Breast epithelium (tissue), 3 donors: Measurements from ENCODE around the gene TXNDC16.
A peak's percentile ranks its signal among the peaks of the same experiment; 100 is the strongest.

ENCODE experiments used
- POLR2A ChIP-seq: fragments of 450-650 bp; IDR thresholded peaks from one replicate; pipeline ENCODE4 v1.6.1; 2016; ENCODE audit warnings: antibody characterized with exemption, mild to moderate bottlenecking, moderate library complexity
- TF ChIP-seq, protein P1 (sequence below), 3 donors: fragments of 450-650 bp; IDR thresholded peaks; one replicate each; pipeline ENCODE4 v1.5.1; 2016 to 2017; ENCODE audit warnings: antibody characterized with exemption in 3 of 3, mild to moderate bottlenecking in 3 of 3, moderate library complexity in 3 of 3

DNA sequence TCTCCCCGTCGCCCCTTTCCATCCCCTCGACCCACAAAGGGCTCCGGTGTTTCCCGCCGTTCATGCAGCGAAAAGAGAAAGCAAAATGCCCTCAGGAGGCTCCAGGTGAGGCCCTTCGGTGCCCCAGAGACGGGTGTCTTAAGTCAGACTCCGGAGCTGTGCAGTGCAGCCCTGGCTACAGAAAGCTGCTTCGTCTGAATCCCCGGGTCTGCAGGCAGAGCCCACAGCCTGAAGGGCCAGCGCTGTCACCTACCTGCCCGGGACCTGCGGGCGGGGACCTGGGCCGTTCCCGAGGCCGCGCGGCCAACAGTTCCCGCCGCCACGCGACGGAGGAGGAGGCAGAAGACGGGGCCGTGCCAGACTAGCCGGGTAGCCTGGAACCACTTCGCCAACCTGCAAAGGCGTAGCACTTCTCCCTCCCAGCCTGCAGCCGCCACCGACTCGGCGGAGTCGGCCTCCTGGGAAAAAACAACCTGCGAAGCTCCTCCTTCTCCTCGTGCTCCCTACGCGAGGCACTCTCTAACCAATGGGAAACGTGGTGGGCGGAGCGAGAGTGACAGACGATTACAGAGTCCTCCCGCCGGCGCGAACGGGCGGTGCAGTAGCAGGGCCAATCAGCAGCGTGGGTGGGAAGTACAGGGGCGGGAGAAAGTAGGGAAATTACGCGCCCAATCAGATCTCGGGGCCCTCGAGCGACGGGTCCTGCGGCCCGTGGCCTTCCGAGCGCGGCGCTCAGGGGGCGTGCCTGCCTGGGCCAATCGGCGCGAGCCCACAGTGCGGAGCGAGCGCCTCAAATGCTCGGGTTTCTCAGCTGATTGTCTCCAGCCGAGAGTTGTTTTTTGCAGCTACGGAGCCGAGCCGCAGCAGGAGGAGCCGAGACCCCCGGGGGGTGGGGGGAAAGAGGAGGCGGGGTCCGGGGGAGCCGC lies at the start of gene TXNDC16, which contains the start of gene GPR137C:
- TF ChIP-seq, protein P1, sequence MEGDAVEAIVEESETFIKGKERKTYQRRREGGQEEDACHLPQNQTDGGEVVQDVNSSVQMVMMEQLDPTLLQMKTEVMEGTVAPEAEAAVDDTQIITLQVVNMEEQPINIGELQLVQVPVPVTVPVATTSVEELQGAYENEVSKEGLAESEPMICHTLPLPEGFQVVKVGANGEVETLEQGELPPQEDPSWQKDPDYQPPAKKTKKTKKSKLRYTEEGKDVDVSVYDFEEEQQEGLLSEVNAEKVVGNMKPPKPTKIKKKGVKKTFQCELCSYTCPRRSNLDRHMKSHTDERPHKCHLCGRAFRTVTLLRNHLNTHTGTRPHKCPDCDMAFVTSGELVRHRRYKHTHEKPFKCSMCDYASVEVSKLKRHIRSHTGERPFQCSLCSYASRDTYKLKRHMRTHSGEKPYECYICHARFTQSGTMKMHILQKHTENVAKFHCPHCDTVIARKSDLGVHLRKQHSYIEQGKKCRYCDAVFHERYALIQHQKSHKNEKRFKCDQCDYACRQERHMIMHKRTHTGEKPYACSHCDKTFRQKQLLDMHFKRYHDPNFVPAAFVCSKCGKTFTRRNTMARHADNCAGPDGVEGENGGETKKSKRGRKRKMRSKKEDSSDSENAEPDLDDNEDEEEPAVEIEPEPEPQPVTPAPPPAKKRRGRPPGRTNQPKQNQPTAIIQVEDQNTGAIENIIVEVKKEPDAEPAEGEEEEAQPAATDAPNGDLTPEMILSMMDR (IDR thresholded peaks at IDR 0.05): no peak
- peak; percentile 71 for TF ChIP-seq POLR2A
